Panc1 (cell line): ENCODE data around the gene GADL1. TPM values are rescaled to one million over a fixed set of nuclear protein-coding genes. Genes with fewer than 3 reads are reported as not detected.

Experiments
- ATAC-seq: fragments of 200-7000 bp; cut with Tn5 transposase; 2 replicates; pipeline ENCODE4 v1.9.1; 2020; ENCODE audit warnings: mild to moderate bottlenecking, moderate library complexity
- BruUV-seq: library from RNA; stranded (reverse); fragments of 400-500 nt; replicated peaks from 2 replicates; lab custom pipeline; 2021; lab: Mats Ljungman, UMichigan
- CTCF ChIA-PET: fragments of 300-600 bp; sonication (Branson Sonifier 250); formaldehyde crosslinking; loops from one replicate; lab custom pipeline; 2022; ENCODE audit warnings: antibody characterized with exemption; lab: Charles Lee
- POLR2A ChIA-PET: fragments of 300-600 bp; sonication (Branson Sonifier 250); formaldehyde crosslinking; loops from one replicate; lab custom pipeline; 2022; ENCODE audit warnings: antibody characterized with exemption; lab: Charles Lee
- DNase-seq: peaks from one replicate; pipeline ENCODE4 v3.0.0-alpha.2; 2010; ENCODE audit warnings: low read depth, low spot score
- H3K27ac ChIP-seq: 2 replicates; pipeline ENCODE4 v1.5.1; 2011; ENCODE audit warnings: mild to moderate bottlenecking, low read length, inconsistent platforms
- H3K27me3 ChIP-seq: fragments of 200-500 bp; sonication (Bioruptor generic); 2 replicates; pipeline ENCODE4 v1.6.0; 2014; ENCODE audit warnings: low read length, inconsistent platforms; ENCODE audit not compliant: control insufficient read depth, insufficient read depth
- H3K36me3 ChIP-seq: fragments of 200-500 bp; sonication (Bioruptor generic); 2 replicates; pipeline ENCODE4 v1.5.1; 2014; ENCODE audit warnings: inconsistent platforms, mild to moderate bottlenecking, low read length, moderate library complexity; ENCODE audit not compliant: control insufficient read depth, insufficient read depth
- H3K4me1 ChIP-seq: 2 replicates; pipeline ENCODE4 v1.5.1; 2011; ENCODE audit warnings: inconsistent platforms, mild to moderate bottlenecking, low read length, moderate library complexity; ENCODE audit not compliant: control insufficient read depth, insufficient read depth
- H3K4me3 ChIP-seq, 2 experiments: 2 replicates each; pipeline ENCODE4 v1.5.1; 2011 to 2012; ENCODE audit warnings: low read depth in 2 of 2, low read length in 2 of 2, mild to moderate bottlenecking in 2 of 2, inconsistent platforms in 1 of 2, moderate library complexity in 1 of 2
- H3K9me3 ChIP-seq: fragments of 200-500 bp; sonication (Bioruptor generic); 2 replicates; pipeline ENCODE4 v1.5.1; 2014; ENCODE audit warnings: low read depth, mild to moderate bottlenecking, inconsistent platforms, low read length, moderate library complexity; ENCODE audit not compliant: control insufficient read depth, insufficient read depth
- CTCF ChIP-seq: fragments of 450-650 bp; IDR thresholded peaks from 2 replicates; pipeline ENCODE4 v1.5.1; 2017; ENCODE audit warnings: mild to moderate bottlenecking
- POLR2AphosphoS5 ChIP-seq: IDR thresholded peaks from 2 replicates; pipeline ENCODE4 v1.6.1; 2012; ENCODE audit warnings: mild to moderate bottlenecking, low read depth, low read length, moderate library complexity
- REST ChIP-seq, 2 experiments: IDR thresholded peaks; 2 replicates each; pipeline ENCODE4 v1.6.1; 2011 to 2012; ENCODE audit warnings: low read depth in 2 of 2, control low read depth in 1 of 2, low read length in 1 of 2, mild to moderate bottlenecking in 1 of 2, moderate library complexity in 1 of 2; ENCODE audit not compliant: insufficient read depth in 1 of 2
- SIN3A ChIP-seq: IDR thresholded peaks from 2 replicates; pipeline ENCODE4 v1.6.1; 2012; ENCODE audit warnings: low read depth, mild to moderate bottlenecking, low read length, moderate library complexity, borderline replicate concordance; ENCODE audit not compliant: insufficient read depth
- TCF7L2 ChIP-seq: IDR thresholded peaks from 2 replicates; pipeline ENCODE4 v1.6.1; 2011; ENCODE audit warnings: mild to moderate bottlenecking, low read depth, low read length, inconsistent platforms
- in situ Hi-C: cut with HindIII; loops from 2 replicates; pipeline ENCODE4 v1.10.0; 2016; ENCODE audit warnings: low sequenced_read_pairs, low pct_unique_long_range_greater_than_20kb
- intact Hi-C: fragments of 100-400 bp; cut with micrococcal nuclease; formaldehyde crosslinking; loops from one replicate; pipeline ENCODE4 v1.10.0; 2022; ENCODE audit not compliant: unreplicated experiment
- total RNA-seq: library from RNA; stranded (reverse); gene quantifications from one replicate; pipeline ENCODE4 v1.2.1, GENCODE V29; 2021; ENCODE audit not compliant: unreplicated experiment

GADL1 gene
- total RNA-seq, 1 experiment from 2014 or later = not detected

- Histone ChIP-seq H3K27me3 (0 out of 2 replicates have a peak, but pooled peaks cover 2% of the 10 kb centered on the region), H3K9me3 (no peaks in the 10 kb centered on the region), H3K27ac (no peak overlapping the region), H3K4me3 (no peak overlapping the region), H3K36me3 (no peaks in the 10 kb centered on the region), H3K4me1 (no peaks in the 10 kb centered on the region)
- no peak for TF ChIP-seq REST (IDR thresholded peaks at IDR 0.05; ENCODE audit: insufficient read depth in 1 of 2, low read depth in 2 of 2, low read length in 1 of 2)
- TF ChIP-seq SIN3A = no peak
- no peak for TF ChIP-seq TCF7L2
- TF ChIP-seq POLR2AphosphoS5 = no peak
- in situ Hi-C loops = no loop called here
- DNase-seq (no peak), ATAC-seq (no peak)
- CTCF ChIA-PET = no interaction called here
- POLR2A ChIA-PET = no interaction called here
- BruUV-seq = no TSS peak
- intact Hi-C loops = no loop called here
Measured at GRCh38 chr3:30873671-30874070, 20.8 kb downstream of the GADL1 start.

GRCh38 chr3:30872879-30873278, 21.6 kb downstream of the GADL1 start:
- Histone ChIP-seq H3K27ac (no peak overlapping the region), H3K27me3 (0 out of 2 replicates have a peak, but pooled peaks cover 2% of the 10 kb centered on the region), H3K36me3 (no peaks in the 10 kb centered on the region), H3K4me1 (no peaks in the 10 kb centered on the region), H3K4me3 (no peak overlapping the region), H3K9me3 (no peaks in the 10 kb centered on the region)
- POLR2A ChIA-PET = no interaction called here
- no peak for ATAC-seq
- CTCF ChIA-PET = no interaction called here
- in situ Hi-C loops = no loop called here
- no TSS peak for BruUV-seq
- no peak for TF ChIP-seq REST (IDR thresholded peaks at IDR 0.05; ENCODE audit: insufficient read depth in 1 of 2, low read depth in 2 of 2, low read length in 1 of 2)
- TF ChIP-seq TCF7L2 = no peak
- TF ChIP-seq POLR2AphosphoS5 = no peak
- TF ChIP-seq CTCF = no peak
- no peak for TF ChIP-seq SIN3A
- intact Hi-C loops = no loop called here
- DNase-seq = no peak
